ENCODE measurements around the gene CDH4. TPM values are rescaled to one million over a fixed set of nuclear protein-coding genes. Genes with fewer than 3 reads are reported as not detected.
A peak's percentile ranks its signal among the peaks of the same experiment; 100 is the strongest.

The CDH4 gene
- total and polyA plus RNA-seq, 2 of the 4 experiments (the other 2 are of a cell fraction) = 1.6 to 3.5 TPM

DNA sequence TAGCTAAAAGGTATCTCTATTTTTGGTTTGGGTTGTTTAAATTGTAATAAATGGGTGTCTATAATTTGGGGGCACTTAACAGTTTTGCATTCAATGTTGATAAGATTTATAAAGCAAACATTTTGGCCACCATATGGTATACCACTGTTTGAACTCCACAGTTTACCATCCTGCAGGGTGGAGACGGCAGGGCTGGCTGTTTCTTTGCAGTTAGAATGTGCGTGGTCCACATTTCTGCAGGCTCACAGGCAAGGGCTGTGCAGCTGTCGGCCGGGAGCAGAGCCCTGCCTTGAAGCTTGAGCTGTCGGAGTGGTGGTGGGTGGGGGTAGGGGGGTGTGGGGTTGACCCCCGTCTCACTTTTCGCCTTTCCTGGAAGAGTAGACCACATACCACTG lies 135.9 kb downstream of the CDH4 start:
- ATAC-seq (ENCODE audit: low read depth) (peak; percentile 50), DNase-seq (no peak)
- no peaks in the 10 kb centered on the region for H3K79me1 ChIP-seq (ENCODE audit: low read depth in 1 of 2, low read length in 2 of 2)
- no peak overlapping the region for H4K5ac ChIP-seq (ENCODE audit: low read depth, low read length)
- no peaks in the 10 kb centered on the region for H3K36me3 ChIP-seq (ENCODE audit: control insufficient read depth, insufficient read depth, low read length)
- H2AK9ac ChIP-seq (replicated peaks; ENCODE audit: low read depth, low read length, poor library complexity) = no peak overlapping the region
- no peaks in the 10 kb centered on the region for H4K20me1 ChIP-seq (ENCODE audit: insufficient read depth, low read length)
- H2BK20ac ChIP-seq (ENCODE audit: low read depth, low read length) = no peak overlapping the region
- no peak overlapping the region for H3K18ac ChIP-seq (ENCODE audit: low read depth, low read length)
- no peaks in the 10 kb centered on the region for H3K27me3 ChIP-seq (ENCODE audit: control insufficient read depth, insufficient read depth, low read length)
- H3K4me1 ChIP-seq (ENCODE audit: control insufficient read depth, insufficient read depth, low read length) = 0 out of 2 replicates have a peak, but pooled peaks cover 2% of the 10 kb centered on the region
- WGBS, 2 experiments (ENCODE audit: extremely low coverage in 2 of 2, insufficient read length in 1 of 2) = no CpG with 5 or more reads among the region's 7 CpGs
- no peaks in the 10 kb centered on the region for H3K9me1 ChIP-seq (ENCODE audit: insufficient read depth, low read length)
- intact Hi-C loops (cut with micrococcal nuclease) (no loop called here), in situ Hi-C loops (cut with MboI; ENCODE audit: low sequenced_read_pairs) (no loop called here), dilution Hi-C loops (cut with HindIII; ENCODE audit: low sequenced_read_pairs, unreplicated experiment) (no loop called here)
- no peak overlapping the region for H4K91ac ChIP-seq (ENCODE audit: insufficient read depth, low read depth, low read length)
- H2AK5ac ChIP-seq (ENCODE audit: low read depth, low read length) = no peak overlapping the region
- H3K4ac ChIP-seq (ENCODE audit: low read depth, low read length) = no peak overlapping the region
- H3K9me3 ChIP-seq (ENCODE audit: control insufficient read depth, insufficient read depth, low read length) = peaks cover 5% of the 10 kb centered on the region; the same call in 1 of the 2 replicates
- TF ChIP-seq RAD21 (IDR thresholded peaks at IDR 0.05; ENCODE audit: low read length) (no peak), CEBPB (IDR thresholded peaks at IDR 0.05; ENCODE audit: low read depth, low read length) (no peak), FOS (IDR thresholded peaks at IDR 0.05; ENCODE audit: low read depth, low read length) (no peak), MAZ (IDR thresholded peaks at IDR 0.05; ENCODE audit: borderline replicate concordance, low read depth, low read length) (no peak), MAFK (IDR thresholded peaks at IDR 0.05; ENCODE audit: low read depth, low read length) (no peak)
- TF ChIP-seq, protein P1, sequence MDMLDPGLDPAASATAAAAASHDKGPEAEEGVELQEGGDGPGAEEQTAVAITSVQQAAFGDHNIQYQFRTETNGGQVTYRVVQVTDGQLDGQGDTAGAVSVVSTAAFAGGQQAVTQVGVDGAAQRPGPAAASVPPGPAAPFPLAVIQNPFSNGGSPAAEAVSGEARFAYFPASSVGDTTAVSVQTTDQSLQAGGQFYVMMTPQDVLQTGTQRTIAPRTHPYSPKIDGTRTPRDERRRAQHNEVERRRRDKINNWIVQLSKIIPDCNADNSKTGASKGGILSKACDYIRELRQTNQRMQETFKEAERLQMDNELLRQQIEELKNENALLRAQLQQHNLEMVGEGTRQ (IDR thresholded peaks at IDR 0.05; ENCODE audit: low read depth, low read length) = no peak
- TF ChIP-seq, protein P2, sequence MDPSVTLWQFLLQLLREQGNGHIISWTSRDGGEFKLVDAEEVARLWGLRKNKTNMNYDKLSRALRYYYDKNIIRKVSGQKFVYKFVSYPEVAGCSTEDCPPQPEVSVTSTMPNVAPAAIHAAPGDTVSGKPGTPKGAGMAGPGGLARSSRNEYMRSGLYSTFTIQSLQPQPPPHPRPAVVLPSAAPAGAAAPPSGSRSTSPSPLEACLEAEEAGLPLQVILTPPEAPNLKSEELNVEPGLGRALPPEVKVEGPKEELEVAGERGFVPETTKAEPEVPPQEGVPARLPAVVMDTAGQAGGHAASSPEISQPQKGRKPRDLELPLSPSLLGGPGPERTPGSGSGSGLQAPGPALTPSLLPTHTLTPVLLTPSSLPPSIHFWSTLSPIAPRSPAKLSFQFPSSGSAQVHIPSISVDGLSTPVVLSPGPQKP (IDR thresholded peaks at IDR 0.05; ENCODE audit: borderline replicate concordance, low read depth, low read length) = no peak
- CTCF ChIA-PET = no interaction called here
- H3K9ac ChIP-seq (ENCODE audit: low read depth, low read length) = no peak overlapping the region
- H3K14ac ChIP-seq (replicated peaks; ENCODE audit: low read depth, low read length) = no peak overlapping the region
- H2BK5ac ChIP-seq (ENCODE audit: low read depth, low read length, poor library complexity, severe bottlenecking) = no peak overlapping the region
- H2BK120ac ChIP-seq (ENCODE audit: low read depth, low read length) = no peak overlapping the region
- no peak overlapping the region for H3K4me3 ChIP-seq (ENCODE audit: insufficient read depth, low read depth, low read length)
- H3K56ac ChIP-seq (ENCODE audit: extremely low read depth, insufficient read depth, low read length) = no peak overlapping the region
- no peak overlapping the region; a peak in 1 of 4 replicates for H4K8ac ChIP-seq (ENCODE audit: low read depth in 2 of 2, low read length in 2 of 2)
- BruUV-seq (replicated peaks) = no TSS peak
- no peak overlapping the region for H3K27ac ChIP-seq (ENCODE audit: insufficient read depth, low read length)
- H2AFZ ChIP-seq (replicated peaks; ENCODE audit: low read length, poor library complexity) = peak overlapping the region; percentile 77
- POLR2A ChIA-PET (ENCODE audit: unreplicated experiment) = interaction anchor here (0.5 to 0.6 kb wide), 2 partner anchors 12 to 222 kb away, joined by 6 to 7 read pairs; no protein-coding TSS in a partner anchor
- H3K4me2 ChIP-seq (ENCODE audit: low read depth, low read length) = no peak overlapping the region
- no peak overlapping the region for H3K23ac ChIP-seq (ENCODE audit: low read depth, low read length)
- no peak overlapping the region for H2BK15ac ChIP-seq (ENCODE audit: low read depth, low read length)

All from IMR-90 (cell line).